Keratinocyte (primary cell): ENCODE results near the gene KRTAP22-1. TPM values are rescaled to one million over a fixed set of nuclear protein-coding genes. Genes with fewer than 3 reads are reported as not detected.

ENCODE experiments used
- DNase-seq: peaks from one replicate; pipeline ENCODE4 v3.0.0-alpha.2; 2011; ENCODE audit warnings: low read depth, missing footprints, low spot score
- FAIRE-seq: peaks from 2 replicates; lab custom pipeline; 2011; peaks lifted over from hg19 to GRCh38; lab: Jason Lieb, UNC
- H2AFZ ChIP-seq: 2 replicates; pipeline ENCODE4 v1.6.0; 2012; ENCODE audit warnings: low read length, control low read depth, inconsistent platforms; ENCODE audit not compliant: control insufficient read depth
- H3K27ac ChIP-seq: 2 replicates; pipeline ENCODE4 v1.5.1; 2011; ENCODE audit warnings: low read length; ENCODE audit not compliant: control insufficient read depth, insufficient read depth
- H3K27me3 ChIP-seq: 3 replicates; pipeline ENCODE4 v1.6.0; 2011; ENCODE audit warnings: low read length; ENCODE audit not compliant: control insufficient read depth, insufficient read depth; ENCODE audit errors: extremely low read depth
- H3K36me3 ChIP-seq, 2 experiments: 2 replicates in 1 of 2; 3 replicates in 1 of 2; pipeline ENCODE4 v1.5.1; 2011; ENCODE audit warnings: low read length in 2 of 2, mild to moderate bottlenecking in 1 of 2; ENCODE audit not compliant: control insufficient read depth in 2 of 2, insufficient read depth in 2 of 2; ENCODE audit errors: extremely low read depth in 1 of 2
- H3K4me1 ChIP-seq: 3 replicates; pipeline ENCODE4 v1.5.1; 2011; ENCODE audit warnings: low read length; ENCODE audit not compliant: control insufficient read depth, insufficient read depth; ENCODE audit errors: extremely low read depth
- H3K4me2 ChIP-seq: 3 replicates; pipeline ENCODE4 v1.6.0; 2011; ENCODE audit warnings: low read depth, low read length; ENCODE audit not compliant: control insufficient read depth, insufficient read depth; ENCODE audit errors: extremely low read depth
- H3K4me3 ChIP-seq, 3 experiments: fragments of 200-600 bp in 1 of 3; sonication (generic) in 1 of 3; 2 replicates in 2 of 3; 3 replicates in 1 of 3; pipeline ENCODE4 v1.5.1; 2011 to 2016; ENCODE audit warnings: low read length in 3 of 3, mild to moderate bottlenecking in 3 of 3, control low read depth in 2 of 3, inconsistent platforms in 1 of 3, low read depth in 1 of 3, mixed read lengths in 1 of 3, mixed run types in 1 of 3, moderate library complexity in 1 of 3; ENCODE audit not compliant: control insufficient read depth in 2 of 3, insufficient read depth in 2 of 3; ENCODE audit errors: extremely low read depth in 1 of 3
- H3K79me2 ChIP-seq: 2 replicates; pipeline ENCODE4 v1.6.0; 2012; ENCODE audit warnings: low read length; ENCODE audit not compliant: control insufficient read depth, insufficient read depth
- H3K9ac ChIP-seq: 3 replicates; pipeline ENCODE4 v1.6.0; 2011; ENCODE audit warnings: low read length; ENCODE audit not compliant: control insufficient read depth, insufficient read depth; ENCODE audit errors: extremely low read depth
- H3K9me1 ChIP-seq: 3 replicates; pipeline ENCODE4 v1.6.0; 2011; ENCODE audit warnings: low read length; ENCODE audit not compliant: control insufficient read depth, insufficient read depth; ENCODE audit errors: extremely low read depth
- H3K9me3 ChIP-seq: 2 replicates; pipeline ENCODE4 v1.5.1; 2012; ENCODE audit warnings: low read depth, low read length; ENCODE audit not compliant: control insufficient read depth
- H4K20me1 ChIP-seq: 3 replicates; pipeline ENCODE4 v1.6.0; 2011; ENCODE audit warnings: low read length; ENCODE audit not compliant: control insufficient read depth, insufficient read depth; ENCODE audit errors: extremely low read depth
- EZH2 ChIP-seq: IDR thresholded peaks from one replicate; pipeline ENCODE4 v1.6.1; 2012; ENCODE audit warnings: inconsistent platforms, mild to moderate bottlenecking, low read length, moderate library complexity
- dilution Hi-C: fragments of 300-500 bp; cut with MboI; formaldehyde crosslinking; loops from one replicate; pipeline ENCODE4 v1.7.0; 2020; ENCODE audit warnings: low sequenced_read_pairs; ENCODE audit not compliant: extremely low pct_ligation_motif_present
- polyA plus RNA-seq, 5 experiments: library from polyadenylated mRNA; depleted of rRNA in 3 of 5; stranded (reverse) in 3 of 5; stranded (forward) in 1 of 5; unstranded in 1 of 5; fragments of >200 nt; gene quantifications; 1 replicate in 1 of 5; 2 replicates in 3 of 5; 3 replicates in 1 of 5; pipeline versions ENCODE4 v1.2.1 to v1.2.3, GENCODE V29; 2011 to 2012; ENCODE audit warnings: missing spikeins in 2 of 5, low read depth in 1 of 5, low replicate concordance in 1 of 5
- TF ChIP-seq, protein P1 (sequence below), 3 experiments: IDR thresholded peaks in 1 of 3; conservative IDR thresholded peaks in 1 of 3; optimal IDR thresholded peaks in 1 of 3; 2 replicates in 2 of 3; 3 replicates in 1 of 3; pipeline versions ENCODE3 to v1.5.1; 2011; ENCODE audit warnings: low read length in 3 of 3, mild to moderate bottlenecking in 3 of 3, moderate library complexity in 2 of 3, control low read depth in 1 of 3, inconsistent platforms in 1 of 3; ENCODE audit not compliant: insufficient read depth in 2 of 3; ENCODE audit errors: extremely low read depth in 1 of 3

The KRTAP22-1 gene
- polyA plus RNA-seq, 1 donor (not counting 4 experiments of a cell fraction or from before 2014, with no cell fraction given): not detected

DNA sequence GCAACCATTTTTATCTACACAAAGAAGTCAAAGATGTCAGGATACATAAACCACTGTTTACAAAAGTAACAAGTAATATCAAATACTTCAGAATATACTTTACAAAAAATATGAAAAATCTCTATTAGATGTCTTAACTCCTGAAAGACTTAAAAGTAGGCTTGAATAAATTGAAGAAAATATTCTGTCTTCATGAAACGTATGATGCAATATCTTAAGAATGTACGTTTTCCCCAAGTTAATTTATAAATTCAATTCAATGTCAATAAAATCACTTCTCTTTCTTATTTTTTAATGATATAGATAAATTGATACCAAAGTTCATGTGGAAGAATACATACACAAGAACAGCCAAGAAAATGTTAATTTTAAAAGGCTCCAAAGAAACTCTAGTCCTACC, 45.8 kb upstream of the KRTAP22-1 start:
- FAIRE-seq (no peak), DNase-seq (no peak)
- Histone ChIP-seq H3K27me3 (no peaks in the 10 kb centered on the region), H3K9me3 (no peaks in the 10 kb centered on the region), H2AFZ (no peak overlapping the region), H3K9ac (no peak overlapping the region), H3K36me3 (no peaks in the 10 kb centered on the region), H4K20me1 (no peaks in the 10 kb centered on the region), H3K79me2 (no peaks in the 10 kb centered on the region), H3K27ac (no peak overlapping the region), H3K9me1 (no peaks in the 10 kb centered on the region), H3K4me3 (no peak overlapping the region), H3K4me2 (no peak overlapping the region), H3K4me1 (no peaks in the 10 kb centered on the region)
- dilution Hi-C loops: no loop called here
- TF ChIP-seq EZH2: no peak
- TF ChIP-seq, protein P1, sequence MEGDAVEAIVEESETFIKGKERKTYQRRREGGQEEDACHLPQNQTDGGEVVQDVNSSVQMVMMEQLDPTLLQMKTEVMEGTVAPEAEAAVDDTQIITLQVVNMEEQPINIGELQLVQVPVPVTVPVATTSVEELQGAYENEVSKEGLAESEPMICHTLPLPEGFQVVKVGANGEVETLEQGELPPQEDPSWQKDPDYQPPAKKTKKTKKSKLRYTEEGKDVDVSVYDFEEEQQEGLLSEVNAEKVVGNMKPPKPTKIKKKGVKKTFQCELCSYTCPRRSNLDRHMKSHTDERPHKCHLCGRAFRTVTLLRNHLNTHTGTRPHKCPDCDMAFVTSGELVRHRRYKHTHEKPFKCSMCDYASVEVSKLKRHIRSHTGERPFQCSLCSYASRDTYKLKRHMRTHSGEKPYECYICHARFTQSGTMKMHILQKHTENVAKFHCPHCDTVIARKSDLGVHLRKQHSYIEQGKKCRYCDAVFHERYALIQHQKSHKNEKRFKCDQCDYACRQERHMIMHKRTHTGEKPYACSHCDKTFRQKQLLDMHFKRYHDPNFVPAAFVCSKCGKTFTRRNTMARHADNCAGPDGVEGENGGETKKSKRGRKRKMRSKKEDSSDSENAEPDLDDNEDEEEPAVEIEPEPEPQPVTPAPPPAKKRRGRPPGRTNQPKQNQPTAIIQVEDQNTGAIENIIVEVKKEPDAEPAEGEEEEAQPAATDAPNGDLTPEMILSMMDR (optimal IDR thresholded peaks at IDR 0.05 in 1 of 3, IDR thresholded peaks at IDR 0.05 in 1 of 3, conservative IDR thresholded peaks at IDR 0.05 in 1 of 3; ENCODE audit: extremely low read depth in 1 of 3, insufficient read depth in 2 of 3, low read length in 3 of 3): no peak

DNA sequence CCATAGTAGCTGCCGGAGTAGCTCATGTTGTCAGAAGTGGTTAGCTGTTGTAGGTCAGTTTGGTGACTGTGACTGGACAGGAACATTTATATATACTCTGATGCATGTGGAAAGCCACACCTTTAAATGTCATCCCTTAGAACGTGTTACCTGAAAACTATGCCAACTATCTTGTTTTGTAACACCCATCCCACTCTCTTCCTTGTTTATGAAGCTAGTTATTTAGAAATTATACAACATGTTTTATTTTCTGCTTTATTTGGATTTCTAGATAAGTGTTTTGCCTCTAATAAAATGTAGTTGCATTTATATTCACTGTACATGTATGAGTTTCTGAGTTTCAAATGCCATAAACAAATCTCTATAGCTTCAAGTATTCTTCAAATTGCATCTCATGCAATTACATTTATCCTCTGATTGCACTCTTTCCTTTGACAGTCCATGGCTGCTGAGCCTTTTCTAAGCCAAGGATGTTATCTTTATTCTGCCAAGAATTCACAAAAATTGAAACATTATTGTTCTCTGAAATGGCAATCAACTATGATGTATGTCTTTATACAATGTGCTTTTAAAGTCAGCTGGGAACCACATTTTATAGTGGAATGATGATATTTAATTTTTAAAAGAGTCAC, 39.5 kb upstream of the KRTAP22-1 start, which contains the start of gene KRTAP19-7:
Gene KRTAP19-7, minus strand, starts transcription at position 51 of the 632 bp plus-strand sequence. Its CDS starts 25 bp downstream, at position 26.
- H3K9me1 ChIP-seq: no peaks in the 10 kb centered on the region
- DNase-seq (no peak), FAIRE-seq (no peak)
- TF ChIP-seq EZH2: no peak
- TF ChIP-seq, protein P1 (optimal IDR thresholded peaks at IDR 0.05 in 1 of 3, IDR thresholded peaks at IDR 0.05 in 1 of 3, conservative IDR thresholded peaks at IDR 0.05 in 1 of 3; ENCODE audit: extremely low read depth in 1 of 3, insufficient read depth in 2 of 3, low read length in 3 of 3): no peak
- dilution Hi-C loops: no loop called here
- no peak within 1 kb of the TSS for H3K4me3 ChIP-seq
- H3K9ac ChIP-seq: no peak within 1 kb of the TSS
- H3K36me3 ChIP-seq: no peaks in the 10 kb centered on the region
- H4K20me1 ChIP-seq: no peaks in the 10 kb centered on the region
- H3K4me2 ChIP-seq: no peak within 1 kb of the TSS
- H3K79me2 ChIP-seq: no peaks in the 10 kb centered on the region
- no peaks in the 10 kb centered on the region for H3K9me3 ChIP-seq
- no peaks in the 10 kb centered on the region for H3K4me1 ChIP-seq
- no peak within 1 kb of the TSS for H3K27ac ChIP-seq
- no peaks in the 10 kb centered on the region for H3K27me3 ChIP-seq
- H2AFZ ChIP-seq: no peak within 1 kb of the TSS
